ENCODE data around the gene MINK1.
A peak's percentile ranks its signal among the peaks of the same experiment; 100 is the strongest.

The MINK1 gene

DNA sequence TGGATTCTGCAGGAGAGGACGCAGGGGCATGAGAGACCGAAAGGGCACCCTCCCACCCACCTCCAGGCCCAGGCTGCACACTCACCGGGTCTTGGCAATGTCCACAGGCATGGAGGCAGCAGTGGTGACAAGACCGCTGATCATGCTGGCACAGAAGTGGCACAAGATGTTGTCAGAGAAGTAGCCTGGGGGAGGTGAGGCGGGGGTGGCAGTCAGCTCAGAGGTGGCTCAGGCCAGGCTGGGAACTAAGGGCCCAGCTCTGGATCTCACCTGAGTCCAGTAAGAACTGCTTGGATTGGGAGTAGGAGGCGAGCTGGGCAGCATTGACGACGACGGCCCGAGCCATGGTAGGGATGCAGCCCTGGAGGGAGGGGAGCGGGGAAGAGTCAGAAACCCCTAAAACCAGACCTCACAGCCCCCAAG lies 104.9 kb downstream of the MINK1 start:
- no peak for DNase-seq

DNA sequence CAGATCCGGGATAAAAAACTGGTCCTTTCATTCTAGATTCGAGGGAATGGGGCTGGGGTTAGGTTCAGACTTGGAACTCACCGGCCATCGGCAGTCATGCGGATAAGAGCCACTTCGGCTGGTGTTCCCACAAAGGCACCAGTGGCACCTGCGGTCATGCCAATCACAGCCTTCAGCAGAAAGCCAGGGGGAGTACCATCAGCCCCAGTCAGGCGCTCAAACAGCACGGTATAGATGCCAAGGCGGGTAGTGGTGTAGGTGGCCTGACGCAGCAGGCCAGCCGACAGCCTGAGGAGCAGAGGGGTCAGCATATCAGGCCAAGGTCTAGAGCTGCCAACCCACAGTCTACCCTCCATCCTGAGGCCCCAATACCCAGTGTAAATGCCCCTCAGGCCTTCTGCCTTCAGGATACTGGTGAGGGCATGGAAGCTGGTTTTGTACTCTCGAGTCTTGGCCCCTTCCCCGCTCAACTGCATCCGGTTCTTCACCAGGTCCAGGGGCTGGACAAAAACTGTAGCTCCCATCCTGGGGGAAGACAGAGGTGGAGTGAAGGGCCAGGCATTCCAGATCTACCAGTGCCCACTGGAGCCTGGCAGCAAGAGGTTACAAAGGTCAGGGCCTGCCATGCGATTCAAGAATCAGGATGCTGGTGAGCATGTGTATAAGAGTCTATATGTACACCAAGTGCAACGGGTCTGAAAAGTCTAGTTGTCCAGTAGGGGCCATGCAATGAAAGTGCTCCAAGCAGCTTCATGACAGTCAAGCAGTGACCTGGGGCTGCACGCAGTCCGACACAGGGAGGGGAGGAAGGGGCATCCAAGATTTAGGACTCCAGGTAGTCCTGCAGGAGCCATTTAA lies 105.8 kb downstream of the MINK1 start:
- DNase-seq, result no peak

DNA sequence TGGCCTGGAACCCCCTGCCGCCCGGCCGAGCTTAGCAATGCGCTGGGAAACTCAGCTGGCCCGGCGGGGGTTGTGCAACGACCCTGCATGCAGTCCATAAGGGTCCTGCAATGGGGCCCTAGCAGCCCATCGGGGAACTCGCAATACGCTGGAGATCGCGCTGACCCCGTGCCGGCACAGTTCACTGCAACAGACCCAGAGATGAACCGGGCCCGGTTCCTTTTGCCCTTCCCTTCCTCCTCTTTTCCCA lies 106.3 kb downstream of the MINK1 start:
- no peak for DNase-seq

DNA sequence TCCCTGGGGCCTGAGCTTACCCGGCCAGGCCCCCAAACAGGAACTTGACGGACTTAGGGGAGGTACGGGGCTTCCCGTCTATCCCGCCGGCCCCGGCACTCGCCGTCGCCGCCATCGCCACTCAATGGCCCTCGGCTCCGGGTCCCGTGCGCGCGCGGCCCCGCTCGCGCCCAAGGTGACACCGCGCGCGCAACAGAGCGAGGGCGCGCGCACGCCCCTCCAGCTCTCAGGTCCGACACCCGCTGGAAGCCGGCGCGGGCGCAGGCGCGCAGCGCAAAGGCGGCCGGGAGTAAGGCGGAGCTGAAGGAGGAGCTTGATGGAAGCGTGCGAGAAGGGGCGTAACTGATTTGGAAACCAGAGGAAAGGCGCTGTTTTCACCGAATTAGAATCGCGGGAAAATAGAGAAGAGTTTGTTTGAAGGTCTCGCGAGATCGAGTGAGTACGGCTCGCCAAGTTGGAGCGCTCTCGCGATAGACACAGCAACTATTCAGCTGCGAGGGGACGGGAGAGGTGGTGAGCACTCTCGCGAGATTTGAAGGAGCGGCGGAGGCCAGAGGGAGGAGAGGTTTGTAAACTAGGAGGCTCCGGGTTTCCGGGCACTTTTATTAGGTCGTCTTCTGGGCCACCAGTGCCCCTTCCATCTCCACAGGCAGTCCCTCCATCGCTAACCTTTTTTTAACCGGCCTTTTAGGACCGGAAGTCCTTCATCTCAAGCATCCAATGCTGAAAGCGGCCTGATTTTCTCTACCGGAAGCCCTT lies 106.8 kb downstream of the MINK1 start, which contains the start of the genes RNF167 and SLC25A11:
RNF167 (plus strand) TSS at position 473 of the 759 bp plus-strand sequence. CDS start 642 bp downstream, outside the sequence.
SLC25A11 (minus strand) TSS at position 251 of the 759 bp plus-strand sequence; CDS start at position 115, 136 bp downstream.
- DNase-seq, result peak; percentile 97

DNA sequence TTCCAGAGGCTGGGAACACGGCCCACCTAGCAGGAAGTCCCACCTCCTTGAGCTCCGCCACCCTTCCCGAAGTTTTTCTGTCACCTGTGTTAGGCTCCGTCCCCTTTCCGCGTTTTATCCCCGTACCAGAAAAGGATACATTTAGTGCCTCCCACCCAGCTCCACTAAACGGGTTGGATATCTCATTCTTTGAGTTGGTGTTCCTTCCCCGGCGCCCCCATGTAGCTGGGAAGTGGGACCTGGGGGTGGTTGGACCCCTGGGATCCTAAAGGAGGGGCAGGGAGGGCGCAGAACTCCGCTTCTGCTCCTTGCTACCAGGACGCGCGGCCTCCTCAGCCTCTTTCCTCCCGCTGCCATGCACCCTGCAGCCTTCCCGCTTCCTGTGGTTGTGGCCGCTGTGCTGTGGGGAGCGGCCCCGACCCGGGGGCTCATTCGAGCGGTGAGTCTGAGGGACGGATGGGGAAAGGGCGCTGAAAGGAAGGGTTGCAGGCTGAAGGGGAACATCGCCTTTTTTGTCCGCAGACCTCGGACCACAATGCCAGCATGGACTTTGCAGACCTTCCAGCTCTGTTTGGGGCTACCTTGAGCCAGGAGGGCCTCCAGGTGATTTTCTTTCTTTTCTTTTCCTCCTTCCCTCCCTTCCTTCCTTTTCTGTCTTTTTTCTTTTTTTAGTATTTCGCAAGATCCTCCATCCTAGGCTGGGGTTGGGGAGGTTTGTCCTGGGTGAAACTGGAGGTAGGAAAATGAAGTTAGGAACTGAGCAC lies 107.6 kb downstream of the MINK1 start:
- DNase-seq, result no peak

DNA sequence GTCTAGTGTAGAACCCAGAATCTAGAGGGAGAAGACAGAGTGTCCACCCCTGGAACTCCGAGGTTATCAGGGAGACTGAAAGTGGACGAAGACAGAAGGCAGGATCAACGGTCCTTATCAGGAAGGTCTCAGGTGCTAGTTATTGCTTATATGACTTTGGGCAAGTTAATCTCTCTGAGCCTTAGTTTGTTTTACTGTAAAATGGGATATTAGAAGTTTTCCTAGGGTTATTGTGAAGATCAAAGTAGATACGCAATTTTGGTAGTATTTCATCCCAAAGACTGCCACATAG lies 108.1 kb downstream of the MINK1 start:
- DNase-seq, result no peak

DNA sequence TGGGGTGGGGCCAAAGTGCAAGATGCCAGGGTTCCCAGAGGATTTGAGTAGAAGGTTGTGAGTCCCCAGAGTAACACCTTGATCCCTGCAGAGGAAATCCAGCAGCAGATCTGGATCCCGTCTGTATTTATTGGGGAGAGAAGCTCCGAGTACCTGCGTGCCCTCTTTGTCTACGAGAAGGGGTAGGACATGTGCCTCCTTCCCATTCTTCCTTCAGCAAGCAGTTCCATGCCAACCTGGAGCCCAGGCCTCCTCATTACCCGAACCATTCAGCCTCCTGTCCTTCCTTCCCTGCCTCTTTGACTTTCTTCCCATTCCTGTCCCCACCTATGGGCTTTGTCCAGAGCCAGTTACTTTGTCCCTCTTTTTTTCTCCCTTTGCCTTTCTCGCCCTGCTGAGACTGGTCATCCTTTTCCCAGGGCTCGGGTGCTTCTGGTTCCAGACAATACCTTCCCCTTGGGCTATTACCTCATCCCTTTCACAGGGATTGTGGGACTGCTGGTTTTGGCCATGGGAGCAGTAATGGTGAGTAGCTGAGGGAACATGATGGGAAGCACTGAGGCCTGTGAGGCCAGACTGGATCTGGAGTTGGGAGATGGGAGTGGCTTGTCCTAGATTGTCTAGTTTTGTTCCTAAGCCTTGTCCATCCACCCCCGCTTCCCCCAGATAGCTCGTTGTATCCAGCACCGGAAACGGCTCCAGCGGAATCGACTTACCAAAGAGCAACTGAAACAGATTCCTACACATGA lies 109.8 kb downstream of the MINK1 start:
- no peak for DNase-seq

DNA sequence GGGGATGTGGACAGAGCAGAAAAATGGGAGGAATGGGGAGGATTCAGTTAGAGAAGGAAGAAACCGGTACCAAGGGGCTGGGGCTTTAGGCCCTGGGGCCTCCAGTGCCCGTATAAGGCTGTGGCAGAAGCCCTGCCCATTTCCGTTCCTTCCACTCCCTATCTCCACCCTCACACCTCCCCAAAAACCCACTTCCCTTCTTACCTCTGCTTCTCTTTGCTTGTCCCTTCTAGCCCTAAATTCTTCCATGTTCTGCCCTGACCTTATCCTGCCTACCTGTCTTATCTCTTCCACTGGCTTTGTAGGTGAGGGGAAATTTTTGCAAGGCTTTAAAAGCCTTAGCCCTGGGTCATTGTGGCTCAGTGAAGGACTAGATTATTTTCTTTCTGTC lies 111.0 kb downstream of the MINK1 start:
- no peak for DNase-seq

DNA sequence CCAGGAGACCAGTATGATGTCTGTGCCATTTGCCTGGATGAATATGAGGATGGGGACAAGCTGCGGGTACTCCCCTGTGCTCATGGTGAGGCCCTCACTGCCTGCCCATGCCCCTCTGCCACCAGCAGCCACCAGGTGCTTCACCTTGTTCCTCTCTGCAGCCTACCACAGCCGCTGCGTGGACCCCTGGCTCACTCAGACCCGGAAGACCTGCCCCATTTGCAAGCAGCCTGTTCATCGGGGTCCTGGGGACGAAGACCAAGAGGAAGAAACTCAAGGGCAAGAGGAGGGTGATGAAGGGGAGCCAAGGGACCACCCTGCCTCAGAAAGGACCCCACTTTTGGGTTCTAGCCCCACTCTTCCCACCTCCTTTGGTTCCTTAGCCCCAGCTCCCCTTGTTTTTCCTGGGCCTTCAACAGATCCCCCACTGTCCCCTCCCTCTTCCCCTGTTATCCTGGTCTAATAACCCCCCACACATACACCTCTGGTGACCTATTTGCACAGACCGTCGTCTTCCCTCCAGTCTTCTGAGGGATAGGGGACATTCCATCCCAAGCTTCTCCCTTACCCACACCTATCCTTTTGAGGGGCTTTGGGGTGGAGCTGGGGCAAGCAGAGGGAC lies 111.5 kb downstream of the MINK1 start:
- DNase-seq, result no peak

DNA sequence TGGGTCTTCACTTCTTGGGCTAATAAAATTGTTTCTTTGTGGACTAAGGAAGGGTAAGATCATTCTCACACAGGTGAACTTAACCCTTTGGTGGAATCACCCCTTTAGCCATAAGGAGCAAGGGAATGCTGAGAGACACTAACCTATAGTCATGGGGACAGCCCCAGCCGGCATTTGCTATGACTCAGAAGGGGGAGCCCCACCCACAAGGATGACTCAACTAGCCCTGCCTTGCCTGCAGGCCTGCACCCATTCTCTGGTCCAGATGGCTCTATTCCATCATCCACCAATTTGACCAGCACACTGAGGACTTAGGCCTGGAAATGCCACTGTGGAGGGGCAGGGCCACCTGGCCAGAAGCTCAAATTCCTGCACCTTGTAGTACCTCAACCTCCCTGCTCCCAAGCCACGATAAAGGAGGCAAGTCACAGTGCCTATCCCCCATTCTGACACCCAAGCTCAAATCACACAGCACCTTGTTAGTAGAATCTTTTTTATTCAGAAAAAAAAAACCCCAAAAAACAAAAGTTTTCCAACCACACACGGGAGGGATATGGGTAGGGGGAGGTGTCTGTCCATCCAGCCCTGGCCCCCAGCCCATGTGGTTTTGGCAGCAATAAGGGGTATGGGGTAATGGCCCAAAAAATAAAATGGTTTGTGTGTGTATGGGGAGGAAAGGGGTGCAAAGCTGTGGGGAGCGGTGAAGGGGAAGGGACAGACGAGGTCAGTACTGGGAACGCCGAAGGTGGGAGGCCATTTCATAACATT lies 112.2 kb downstream of the MINK1 start:
- DNase-seq, result no peak

DNA sequence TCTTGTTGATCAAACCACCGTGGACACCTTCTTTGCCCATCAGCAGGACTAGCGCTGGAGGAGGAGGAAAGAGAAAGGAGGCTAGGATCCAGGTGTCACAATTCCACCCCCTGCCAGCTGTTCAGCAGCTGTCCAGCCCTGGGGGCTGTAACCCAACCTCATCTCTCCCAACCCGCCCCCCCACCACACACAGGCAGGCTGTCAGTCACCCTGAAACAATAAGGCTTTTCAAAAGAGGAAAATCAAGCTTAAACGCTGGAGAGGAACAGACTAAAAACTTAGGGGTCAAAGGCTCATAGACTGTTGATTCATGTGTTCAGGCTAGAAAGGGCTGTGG lies 112.8 kb downstream of the MINK1 start:
- DNase-seq, result no peak

DNA sequence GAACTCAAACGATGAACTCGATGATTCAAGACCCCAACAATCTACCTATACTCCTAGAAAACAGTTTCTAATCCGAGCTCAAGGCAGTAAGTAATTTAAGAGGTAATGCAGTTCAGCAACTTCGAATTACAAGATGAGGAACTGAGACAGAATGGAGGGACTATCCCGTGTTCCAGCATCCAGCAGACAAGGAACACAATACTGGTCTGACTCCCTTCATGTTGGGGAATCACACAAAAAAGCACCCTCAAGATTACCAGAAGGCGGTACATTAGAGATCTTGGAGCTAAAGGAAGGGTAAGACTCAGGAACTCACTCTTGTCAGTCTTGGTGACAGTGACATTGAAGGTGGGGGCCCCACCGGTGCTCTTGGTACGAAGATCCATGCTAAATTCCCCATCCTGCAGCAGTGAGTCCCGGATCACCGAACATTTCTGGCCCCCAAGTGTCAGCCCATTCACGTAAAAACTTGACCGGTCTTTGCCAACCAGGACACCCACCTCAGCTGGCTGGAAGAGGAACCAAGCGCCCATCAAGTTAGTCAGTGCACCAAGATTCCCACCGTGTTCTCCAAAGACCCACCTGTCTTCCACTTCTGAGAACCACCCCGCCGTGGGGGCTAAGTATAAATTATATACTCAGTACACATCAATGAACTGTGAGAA lies 113.3 kb downstream of the MINK1 start:
- no peak for DNase-seq

DNA sequence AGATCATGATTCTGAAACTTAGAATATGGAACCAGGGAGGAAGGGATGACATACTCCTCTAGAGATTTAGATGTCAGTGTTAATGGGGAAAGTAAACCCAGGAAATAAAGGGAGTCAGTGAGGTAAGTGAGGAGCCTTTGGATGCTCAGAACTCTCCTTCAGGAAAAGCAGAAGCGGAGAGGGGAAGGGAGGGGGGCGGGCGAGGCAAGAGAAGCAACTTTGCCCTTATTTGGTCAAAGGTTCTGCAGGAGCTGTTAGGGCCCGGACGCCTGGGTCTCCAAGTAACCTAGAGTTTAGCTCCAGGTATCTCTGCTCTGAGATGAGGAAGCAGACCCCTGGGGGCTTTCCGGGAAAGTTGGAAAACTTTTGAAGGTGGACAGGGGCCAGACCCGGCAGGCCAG lies 113.9 kb downstream of the MINK1 start:
- DNase-seq, result no peak

Data from SIG-M5 (cell line).